Brain microvascular endothelial cell (primary cell): ENCODE data around the gene EPHB4.
"Not testable (repeated sequence)": the region's sequence is repeated elsewhere in the genome, so short reads cannot be mapped to it uniquely, and the experiment has no call there.

Source experiments
- DNase-seq: peaks from one replicate; pipeline ENCODE4 v3.0.0-alpha.2; 2020
- H3K27ac ChIP-seq: fragments of 250-450 bp; sonication (Bioruptor Pico); 2 replicates; pipeline ENCODE4 v1.5.1; 2020; ENCODE audit warnings: mild to moderate bottlenecking, moderate library complexity
- H3K27me3 ChIP-seq: fragments of 250-450 bp; sonication (Bioruptor Pico); replicated peaks from 2 replicates; pipeline ENCODE4 v1.5.1; 2020; ENCODE audit warnings: mild to moderate bottlenecking
- H3K36me3 ChIP-seq: fragments of 250-450 bp; sonication (Bioruptor Pico); replicated peaks from 2 replicates; pipeline ENCODE4 v1.5.1; 2020; ENCODE audit warnings: mild to moderate bottlenecking
- H3K4me3 ChIP-seq: 2 replicates; pipeline ENCODE4 v1.5.1; 2011; ENCODE audit warnings: low read depth, mild to moderate bottlenecking, control low read depth, low read length, moderate library complexity
- CTCF ChIP-seq: IDR thresholded peaks from 2 replicates; pipeline ENCODE4 v1.5.1; 2011; ENCODE audit warnings: low read depth, mild to moderate bottlenecking, moderate library complexity, low read length, control low read depth, inconsistent platforms; ENCODE audit errors: missing control alignments
- in situ Hi-C: cut with HindIII; loops from 2 replicates; pipeline ENCODE4 v1.10.0; 2017; ENCODE audit warnings: low sequenced_read_pairs, low pct_ligation_motif_present

The EPHB4 gene

GRCh38 chr7:100856871-100857282 lies 29.6 kb upstream of the EPHB4 start:
- Histone ChIP-seq H3K36me3 (peaks cover 8% of the 10 kb centered on the region), H3K27me3 (no peaks in the 10 kb centered on the region), H3K27ac (no peak overlapping the region), H3K4me3 (no peak overlapping the region)
- in situ Hi-C loops, result no loop called here
- no peak for TF ChIP-seq CTCF
- DNase-seq, result no peak

- H3K27ac ChIP-seq, result no peak overlapping the region
- H3K4me3 ChIP-seq, result no peak overlapping the region
These were observed 28.2 kb upstream of the EPHB4 start for GRCh38 chr7:100855515-100855914.

GRCh38 chr7:100854899-100855298 lies 27.6 kb upstream of the EPHB4 start:
- H3K27ac ChIP-seq, H3K4me3 ChIP-seq, in situ Hi-C loops, H3K27me3 ChIP-seq, H3K36me3 ChIP-seq, DNase-seq: not testable (repeated sequence)

More at GRCh38 chr7:100855515-100855914, 28.2 kb upstream of the EPHB4 start:
- Histone ChIP-seq H3K27me3 (no peaks in the 10 kb centered on the region), H3K36me3 (peaks cover 3% of the 10 kb centered on the region)
- in situ Hi-C loops, result no loop called here
- TF ChIP-seq CTCF, result no peak
- no peak for DNase-seq

- in situ Hi-C loops, result no loop called here
- DNase-seq, result no peak
- no peak for TF ChIP-seq CTCF
- Histone ChIP-seq H3K27ac (no peak overlapping the region), H3K27me3 (no peaks in the 10 kb centered on the region), H3K36me3 (no peaks in the 10 kb centered on the region), H3K4me3 (no peak overlapping the region)
These were observed 27.0 kb upstream of the EPHB4 start for GRCh38 chr7:100854146-100854895.

- no peak within 1 kb of the TSS for H3K27ac ChIP-seq
- peak within 1 kb of the TSS; percentile 78 for H3K4me3 ChIP-seq
- TF ChIP-seq CTCF, result peak; percentile 94
- no peaks in the 10 kb centered on the region for H3K27me3 ChIP-seq
- in situ Hi-C loops, result no loop called here
- DNase-seq, result peak; percentile 80
- no peaks in the 10 kb centered on the region for H3K36me3 ChIP-seq
These were observed 24.9 kb upstream of the EPHB4 start, which contains the start of gene SLC12A9 for GRCh38 chr7:100852048-100852872. TSS of gene SLC12A9 (plus strand) at chr7:100852713. CDS start at chr7:100854198, 1,485 bp downstream.

GRCh38 chr7:100847360-100847759 lies 20.0 kb upstream of the EPHB4 start:
- H3K27ac ChIP-seq, result no peak overlapping the region
- no peaks in the 10 kb centered on the region for H3K36me3 ChIP-seq
- in situ Hi-C loops, result loop anchor here (25.0 kb wide), 1 partner anchor 135 kb away; the partner anchor contains the start of genes EPO and POP7
- DNase-seq, result no peak
- no peaks in the 10 kb centered on the region for H3K27me3 ChIP-seq
- TF ChIP-seq CTCF, result no peak
- H3K4me3 ChIP-seq, result no peak overlapping the region
